Measurements from ENCODE around the gene RHBDF2. TPM values are rescaled to one million over a fixed set of nuclear protein-coding genes. Genes with fewer than 3 reads are reported as not detected.
"Not testable (repeated sequence)": the region's sequence is repeated elsewhere in the genome, so short reads cannot be mapped to it uniquely, and the experiment has no call there.

The RHBDF2 gene
- total RNA-seq, 1 donor from 2014 or later = 2.2 TPM

GRCh38 chr17:76538281-76538931 lies 37.2 kb upstream of the RHBDF2 start:
- no peak for DNase-seq

- DNase-seq = no peak
Observed at GRCh38 chr17:76537578-76538280, 36.5 kb upstream of the RHBDF2 start, which contains the start of gene CYGB. CYGB (minus strand) TSS chr17:76537709; CDS start chr17:76537542, 167 bp downstream.

- DNase-seq = no peak
Observed at GRCh38 chr17:76537288-76537577, 36.0 kb upstream of the RHBDF2 start.

GRCh38 chr17:76536511-76537287 lies 35.5 kb upstream of the RHBDF2 start:
- no peak for DNase-seq

- no peak for DNase-seq
Observed at GRCh38 chr17:76535788-76536510, 34.7 kb upstream of the RHBDF2 start.

GRCh38 chr17:76534831-76535732 lies 33.9 kb upstream of the RHBDF2 start:
- no peak for DNase-seq

- not testable (repeated sequence) for DNase-seq
Observed at GRCh38 chr17:76533640-76534359, 32.6 kb upstream of the RHBDF2 start.

GRCh38 chr17:76532072-76532651 lies 30.9 kb upstream of the RHBDF2 start:
- DNase-seq = no peak

GRCh38 chr17:76531486-76532038 lies 30.3 kb upstream of the RHBDF2 start:
- DNase-seq = no peak

- DNase-seq = no peak
Observed at GRCh38 chr17:76530811-76531485, 29.7 kb upstream of the RHBDF2 start.

GRCh38 chr17:76530095-76530723 lies 29.0 kb upstream of the RHBDF2 start:
- DNase-seq = no peak

- no peak for DNase-seq
Observed at GRCh38 chr17:76529224-76530094, 28.2 kb upstream of the RHBDF2 start.

- no peak for DNase-seq
Observed at GRCh38 chr17:76528528-76529223, 27.5 kb upstream of the RHBDF2 start.

- no peak for DNase-seq
Observed at GRCh38 chr17:76528156-76528527, 26.9 kb upstream of the RHBDF2 start.

GRCh38 chr17:76527430-76528111 lies 26.3 kb upstream of the RHBDF2 start:
- DNase-seq = no peak

GRCh38 chr17:76527016-76527415 lies 25.8 kb upstream of the RHBDF2 start:
- not testable (repeated sequence) for DNase-seq

GRCh38 chr17:76525513-76525833 lies 24.2 kb upstream of the RHBDF2 start:
- not testable (repeated sequence) for DNase-seq
